ENCODE results near the gene HSPA13. TPM values are rescaled to one million over a fixed set of nuclear protein-coding genes. Genes with fewer than 3 reads are reported as not detected.

Gene HSPA13, protein sequence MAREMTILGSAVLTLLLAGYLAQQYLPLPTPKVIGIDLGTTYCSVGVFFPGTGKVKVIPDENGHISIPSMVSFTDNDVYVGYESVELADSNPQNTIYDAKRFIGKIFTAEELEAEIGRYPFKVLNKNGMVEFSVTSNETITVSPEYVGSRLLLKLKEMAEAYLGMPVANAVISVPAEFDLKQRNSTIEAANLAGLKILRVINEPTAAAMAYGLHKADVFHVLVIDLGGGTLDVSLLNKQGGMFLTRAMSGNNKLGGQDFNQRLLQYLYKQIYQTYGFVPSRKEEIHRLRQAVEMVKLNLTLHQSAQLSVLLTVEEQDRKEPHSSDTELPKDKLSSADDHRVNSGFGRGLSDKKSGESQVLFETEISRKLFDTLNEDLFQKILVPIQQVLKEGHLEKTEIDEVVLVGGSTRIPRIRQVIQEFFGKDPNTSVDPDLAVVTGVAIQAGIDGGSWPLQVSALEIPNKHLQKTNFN
- total RNA-seq (2014; rRNA removed) (18.1 and 25.1 TPM in 2 replicates), Bru-seq, nascent RNA (percentile 96 among the genes with signal in this experiment), BruChase-seq, experiment 1, labeled RNA remaining after a 6-hour chase (percentile 99 among the genes with signal in this experiment), BruChase-seq, experiment 2, labeled RNA remaining after a 2-hour chase (percentile 97 among the genes with signal in this experiment)
- long read RNA-seq, transcript HSPA13-201 (5 exons, 3,986 nt), result major isoform, 141 of 162 reads
- long read RNA-seq, partial matches to known transcripts, result 14 of 162 reads
- long read RNA-seq, other reads (novel, unspliced or antisense), result 7 of 162 reads

- Histone ChIP-seq H3K9me2 (replicated peaks; ENCODE audit: low read length) (no peaks in the 10 kb centered on the region), H3K4me3 (ENCODE audit: low read length) (peak within 1 kb of the TSS; percentile 87), H3F3A (ENCODE audit: low read length, unreplicated experiment) (no peaks in the 10 kb centered on the region), H3K36me3 (ENCODE audit: low read depth, low read length) (peaks cover 7% of the 10 kb centered on the region), H2AFZ (ENCODE audit: low read length) (peak within 1 kb of the TSS; percentile 99), H3K27ac (ENCODE audit: low read length) (no peak within 1 kb of the TSS; the same call in 1 of the 2 replicates), H3K9me3 (ENCODE audit: low read length) (no peaks in the 10 kb centered on the region), H3K27me3 (ENCODE audit: low read length) (no peaks in the 10 kb centered on the region), H3K4me2 (ENCODE audit: low read length) (peak within 1 kb of the TSS; percentile 95), H3K79me2 (ENCODE audit: low read length) (peaks cover 36% of the 10 kb centered on the region), H3K9ac (ENCODE audit: low read length) (peak within 1 kb of the TSS; percentile 78), H3K4me1 (ENCODE audit: insufficient read depth, low read length) (peaks cover 20% of the 10 kb centered on the region), H4K20me1 (ENCODE audit: low read length) (peaks cover 8% of the 10 kb centered on the region; the same call in 1 of the 2 replicates)
- DNase-seq (peak; percentile 99), ATAC-seq (peak; percentile 98)
- ChIA-PET POLR2A (ENCODE audit: unreplicated experiment) (interaction anchor here (0.6 to 1.0 kb wide), 5 partner anchors 13 to 121 kb away, joined by 3 to 6 read pairs (median 4); no protein-coding TSS in a partner anchor), CTCF (interaction anchor here (0.6 kb wide), 1 partner anchor 1212 kb away, joined by 3 read pairs; no protein-coding TSS in a partner anchor)
- no TSS peak for BruUV-seq (replicated peaks)
- TF ChIP-seq EZH2 (IDR thresholded peaks at IDR 0.05; ENCODE audit: low read length, unreplicated experiment), result no peak
- TF ChIP-seq, protein P1, sequence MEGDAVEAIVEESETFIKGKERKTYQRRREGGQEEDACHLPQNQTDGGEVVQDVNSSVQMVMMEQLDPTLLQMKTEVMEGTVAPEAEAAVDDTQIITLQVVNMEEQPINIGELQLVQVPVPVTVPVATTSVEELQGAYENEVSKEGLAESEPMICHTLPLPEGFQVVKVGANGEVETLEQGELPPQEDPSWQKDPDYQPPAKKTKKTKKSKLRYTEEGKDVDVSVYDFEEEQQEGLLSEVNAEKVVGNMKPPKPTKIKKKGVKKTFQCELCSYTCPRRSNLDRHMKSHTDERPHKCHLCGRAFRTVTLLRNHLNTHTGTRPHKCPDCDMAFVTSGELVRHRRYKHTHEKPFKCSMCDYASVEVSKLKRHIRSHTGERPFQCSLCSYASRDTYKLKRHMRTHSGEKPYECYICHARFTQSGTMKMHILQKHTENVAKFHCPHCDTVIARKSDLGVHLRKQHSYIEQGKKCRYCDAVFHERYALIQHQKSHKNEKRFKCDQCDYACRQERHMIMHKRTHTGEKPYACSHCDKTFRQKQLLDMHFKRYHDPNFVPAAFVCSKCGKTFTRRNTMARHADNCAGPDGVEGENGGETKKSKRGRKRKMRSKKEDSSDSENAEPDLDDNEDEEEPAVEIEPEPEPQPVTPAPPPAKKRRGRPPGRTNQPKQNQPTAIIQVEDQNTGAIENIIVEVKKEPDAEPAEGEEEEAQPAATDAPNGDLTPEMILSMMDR (conservative IDR thresholded peaks at IDR 0.05; ENCODE audit: low read depth, low read length), result no peak
- no peak for TF ChIP-seq EZH2phosphoT487 (IDR thresholded peaks at IDR 0.05; ENCODE audit: borderline replicate concordance, low read length)
- intact Hi-C loops (cut with micrococcal nuclease), result loop anchor here (5.0 kb wide), 1 partner anchor 1349 kb away; no protein-coding TSS in a partner anchor
These were observed at the start of gene HSPA13 for GRCh38 chr21:14382835-14383595. Gene HSPA13 (minus strand): TSS chr21:14383146. CDS start chr21:14383119, 27 bp downstream.

GRCh38 chr21:14418920-14419319 is 36.0 kb upstream of the HSPA13 start:
- Histone ChIP-seq H3K9me2 (replicated peaks; ENCODE audit: low read length) (no peaks in the 10 kb centered on the region), H3K27me3 (ENCODE audit: low read length) (0 out of 2 replicates have a peak, but pooled peaks cover 3% of the 10 kb centered on the region), H3K4me2 (ENCODE audit: low read length) (no peak overlapping the region), H3K27ac (ENCODE audit: low read length) (no peak overlapping the region), H3K9me3 (ENCODE audit: low read length) (peaks cover 15% of the 10 kb centered on the region), H3K4me3 (ENCODE audit: low read length) (no peak overlapping the region), H2AFZ (ENCODE audit: low read length) (no peak overlapping the region), H4K20me1 (ENCODE audit: low read length) (no peaks in the 10 kb centered on the region), H3K4me1 (ENCODE audit: insufficient read depth, low read length) (no peaks in the 10 kb centered on the region), H3K36me3 (ENCODE audit: low read depth, low read length) (no peaks in the 10 kb centered on the region), H3K79me2 (ENCODE audit: low read length) (no peaks in the 10 kb centered on the region), H3K9ac (ENCODE audit: low read length) (no peak overlapping the region), H3F3A (ENCODE audit: low read length, unreplicated experiment) (no peaks in the 10 kb centered on the region)
- POLR2A ChIA-PET (ENCODE audit: unreplicated experiment), result no interaction called here
- DNase-seq, result no peak
- intact Hi-C loops (cut with micrococcal nuclease), result no loop called here
- ATAC-seq, result no peak
- no TSS peak for BruUV-seq (replicated peaks)
- CTCF ChIA-PET, result no interaction called here
- TF ChIP-seq EZH2 (IDR thresholded peaks at IDR 0.05; ENCODE audit: low read length, unreplicated experiment) (no peak), EZH2phosphoT487 (IDR thresholded peaks at IDR 0.05; ENCODE audit: borderline replicate concordance, low read length) (no peak)
- TF ChIP-seq, protein P1 (conservative IDR thresholded peaks at IDR 0.05; ENCODE audit: low read depth, low read length), result no peak

All from PC-3 (cell line).